Measurements from ENCODE around the gene IKZF4.

DNA sequence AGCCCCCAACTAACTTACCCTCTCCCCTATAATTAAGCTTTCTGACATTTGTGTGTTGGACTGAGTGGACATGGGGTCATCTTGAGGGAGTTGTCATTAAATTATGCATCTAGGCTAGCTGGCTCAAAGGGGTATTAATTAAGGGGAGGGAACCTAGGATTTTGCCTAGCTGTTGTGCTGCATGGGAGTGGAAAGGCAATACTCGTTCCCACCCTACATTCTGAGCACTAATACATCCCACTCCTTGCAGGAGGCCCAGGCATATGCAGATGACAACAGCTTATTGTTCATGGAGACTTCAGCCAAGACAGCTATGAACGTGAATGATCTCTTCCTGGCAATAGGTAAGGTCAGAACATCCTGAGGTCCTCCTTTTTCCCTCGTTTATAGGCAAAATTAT, 29.7 kb upstream of the IKZF4 start:
- TF ChIP-seq EZH2phosphoT487 (conservative IDR thresholded peaks at IDR 0.05; ENCODE audit: low read length): no peak
- TF ChIP-seq, protein P1, sequence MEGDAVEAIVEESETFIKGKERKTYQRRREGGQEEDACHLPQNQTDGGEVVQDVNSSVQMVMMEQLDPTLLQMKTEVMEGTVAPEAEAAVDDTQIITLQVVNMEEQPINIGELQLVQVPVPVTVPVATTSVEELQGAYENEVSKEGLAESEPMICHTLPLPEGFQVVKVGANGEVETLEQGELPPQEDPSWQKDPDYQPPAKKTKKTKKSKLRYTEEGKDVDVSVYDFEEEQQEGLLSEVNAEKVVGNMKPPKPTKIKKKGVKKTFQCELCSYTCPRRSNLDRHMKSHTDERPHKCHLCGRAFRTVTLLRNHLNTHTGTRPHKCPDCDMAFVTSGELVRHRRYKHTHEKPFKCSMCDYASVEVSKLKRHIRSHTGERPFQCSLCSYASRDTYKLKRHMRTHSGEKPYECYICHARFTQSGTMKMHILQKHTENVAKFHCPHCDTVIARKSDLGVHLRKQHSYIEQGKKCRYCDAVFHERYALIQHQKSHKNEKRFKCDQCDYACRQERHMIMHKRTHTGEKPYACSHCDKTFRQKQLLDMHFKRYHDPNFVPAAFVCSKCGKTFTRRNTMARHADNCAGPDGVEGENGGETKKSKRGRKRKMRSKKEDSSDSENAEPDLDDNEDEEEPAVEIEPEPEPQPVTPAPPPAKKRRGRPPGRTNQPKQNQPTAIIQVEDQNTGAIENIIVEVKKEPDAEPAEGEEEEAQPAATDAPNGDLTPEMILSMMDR (IDR thresholded peaks at IDR 0.05; ENCODE audit: insufficient read depth, low read length, poor library complexity, severe bottlenecking): no peak

Data from SU-DHL-6 (cell line).